ENCODE results near the gene CDC42BPG. TPM values are rescaled to one million over a fixed set of nuclear protein-coding genes. Genes with fewer than 3 reads are reported as not detected.

The CDC42BPG gene
- total and polyA plus RNA-seq, 9 of the 15 experiments (the other 6 are each of a cell fraction or from before 2014, with no cell fraction given): 0.04 to 8.8 (median 2.1) TPM

DNA sequence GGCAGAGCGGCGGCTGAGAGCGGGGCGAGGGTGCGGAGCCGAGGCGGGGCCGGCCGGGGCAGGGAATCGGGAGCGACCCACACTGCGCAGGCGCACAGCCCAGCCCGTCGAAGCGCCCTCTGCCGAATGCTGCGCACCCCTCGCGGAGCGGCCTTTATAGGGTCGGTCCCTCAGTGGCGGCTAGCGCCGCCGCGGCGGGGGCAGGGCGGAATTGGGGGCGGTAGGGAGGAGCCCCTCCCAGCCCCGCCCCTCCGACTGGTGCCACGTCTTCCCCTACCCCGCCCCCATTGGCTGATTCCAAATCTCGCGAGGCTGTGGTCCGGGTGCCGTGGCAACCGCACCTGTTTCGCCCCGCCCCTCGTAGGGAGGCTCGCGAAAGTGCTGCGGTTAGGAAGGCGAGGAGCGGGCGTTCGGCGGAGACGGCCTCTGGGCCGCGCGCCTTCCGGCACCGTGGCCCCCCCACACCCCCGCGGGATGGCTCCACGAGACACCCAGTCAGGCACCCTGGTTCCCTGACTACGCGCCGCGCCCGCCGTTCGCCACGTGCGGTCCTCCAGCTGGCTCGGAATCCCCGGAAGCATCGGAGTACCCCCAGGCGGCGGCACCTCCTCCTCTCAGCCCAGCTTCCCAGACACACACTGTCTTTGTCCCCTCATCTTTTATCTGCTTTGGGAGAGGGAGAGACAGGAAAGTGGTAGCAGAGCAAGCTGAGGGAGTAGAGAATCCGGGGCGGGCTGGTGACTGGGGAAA is 34.2 kb upstream of the CDC42BPG start, which contains the start of gene EHD1 (continued):
- TF ChIP-seq, protein P1, sequence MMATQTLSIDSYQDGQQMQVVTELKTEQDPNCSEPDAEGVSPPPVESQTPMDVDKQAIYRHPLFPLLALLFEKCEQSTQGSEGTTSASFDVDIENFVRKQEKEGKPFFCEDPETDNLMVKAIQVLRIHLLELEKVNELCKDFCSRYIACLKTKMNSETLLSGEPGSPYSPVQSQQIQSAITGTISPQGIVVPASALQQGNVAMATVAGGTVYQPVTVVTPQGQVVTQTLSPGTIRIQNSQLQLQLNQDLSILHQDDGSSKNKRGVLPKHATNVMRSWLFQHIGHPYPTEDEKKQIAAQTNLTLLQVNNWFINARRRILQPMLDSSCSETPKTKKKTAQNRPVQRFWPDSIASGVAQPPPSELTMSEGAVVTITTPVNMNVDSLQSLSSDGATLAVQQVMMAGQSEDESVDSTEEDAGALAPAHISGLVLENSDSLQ (IDR thresholded peaks at IDR 0.05): peak; percentile 49; the same call in 1 of the 2 replicates
- TF ChIP-seq, protein P2, sequence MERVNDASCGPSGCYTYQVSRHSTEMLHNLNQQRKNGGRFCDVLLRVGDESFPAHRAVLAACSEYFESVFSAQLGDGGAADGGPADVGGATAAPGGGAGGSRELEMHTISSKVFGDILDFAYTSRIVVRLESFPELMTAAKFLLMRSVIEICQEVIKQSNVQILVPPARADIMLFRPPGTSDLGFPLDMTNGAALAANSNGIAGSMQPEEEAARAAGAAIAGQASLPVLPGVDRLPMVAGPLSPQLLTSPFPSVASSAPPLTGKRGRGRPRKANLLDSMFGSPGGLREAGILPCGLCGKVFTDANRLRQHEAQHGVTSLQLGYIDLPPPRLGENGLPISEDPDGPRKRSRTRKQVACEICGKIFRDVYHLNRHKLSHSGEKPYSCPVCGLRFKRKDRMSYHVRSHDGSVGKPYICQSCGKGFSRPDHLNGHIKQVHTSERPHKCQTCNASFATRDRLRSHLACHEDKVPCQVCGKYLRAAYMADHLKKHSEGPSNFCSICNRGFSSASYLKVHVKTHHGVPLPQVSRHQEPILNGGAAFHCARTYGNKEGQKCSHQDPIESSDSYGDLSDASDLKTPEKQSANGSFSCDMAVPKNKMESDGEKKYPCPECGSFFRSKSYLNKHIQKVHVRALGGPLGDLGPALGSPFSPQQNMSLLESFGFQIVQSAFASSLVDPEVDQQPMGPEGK (CRISPR knock-in tag; IDR thresholded peaks at IDR 0.05; ENCODE audit: borderline replicate concordance): no peak
- TF ChIP-seq RBM22 (IDR thresholded peaks at IDR 0.05; ENCODE audit: low read depth, low read length, poor library complexity, severe bottlenecking) (peak; percentile 62), YY1 (IDR thresholded peaks at IDR 0.05; ENCODE audit: borderline replicate concordance in 1 of 3, control insufficient read depth in 1 of 3, extremely low read depth in 1 of 3, insufficient read depth in 3 of 3, insufficient read length in 1 of 3, insufficient replicate concordance in 2 of 3, low read depth in 1 of 3, low read length in 2 of 3) (peak in 2 of 3 experiments; percentile 18 to 32), CREM (IDR thresholded peaks at IDR 0.05; ENCODE audit: low read depth) (peak; percentile 68), KDM5B (IDR thresholded peaks at IDR 0.05; ENCODE audit: insufficient replicate concordance, low read depth, low read length) (peak; percentile 97), HMGN3 (IDR thresholded peaks at IDR 0.05; ENCODE audit: borderline replicate concordance, extremely low read depth, insufficient read length, low read depth, low read length) (peak; percentile 53), ARHGAP35 (IDR thresholded peaks at IDR 0.05; ENCODE audit: partially characterized antibody) (peak; percentile 87), CREB1 (IDR thresholded peaks at IDR 0.05) (peak; percentile 63), CREB1 (CRISPR knock-in tag; IDR thresholded peaks at IDR 0.05) (peak; percentile 71), ESRRA (IDR thresholded peaks at IDR 0.05; ENCODE audit: borderline replicate concordance, low read depth) (peak; percentile 94; the same call in 1 of the 2 replicates), PRPF4 (IDR thresholded peaks at IDR 0.05; ENCODE audit: insufficient read depth, low read depth, low read length, poor library complexity, severe bottlenecking) (peak; percentile 84), GATAD2A (IDR thresholded peaks at IDR 0.05) (no peak), MXI1 (IDR thresholded peaks at IDR 0.05; ENCODE audit: low read depth, low read length) (peak; percentile 96), DACH1 (IDR thresholded peaks at IDR 0.05; ENCODE audit: partially characterized antibody) (peak; percentile 78), CBX3 (IDR thresholded peaks at IDR 0.05; ENCODE audit: borderline replicate concordance in 1 of 2, low read length in 2 of 2) (peak in 1 of 2 experiments; percentile 40; a peak in 1 of 3 replicates), HLTF (IDR thresholded peaks at IDR 0.05) (peak; percentile 57; the same call in 1 of the 2 replicates)
- TF ChIP-seq, protein P3, sequence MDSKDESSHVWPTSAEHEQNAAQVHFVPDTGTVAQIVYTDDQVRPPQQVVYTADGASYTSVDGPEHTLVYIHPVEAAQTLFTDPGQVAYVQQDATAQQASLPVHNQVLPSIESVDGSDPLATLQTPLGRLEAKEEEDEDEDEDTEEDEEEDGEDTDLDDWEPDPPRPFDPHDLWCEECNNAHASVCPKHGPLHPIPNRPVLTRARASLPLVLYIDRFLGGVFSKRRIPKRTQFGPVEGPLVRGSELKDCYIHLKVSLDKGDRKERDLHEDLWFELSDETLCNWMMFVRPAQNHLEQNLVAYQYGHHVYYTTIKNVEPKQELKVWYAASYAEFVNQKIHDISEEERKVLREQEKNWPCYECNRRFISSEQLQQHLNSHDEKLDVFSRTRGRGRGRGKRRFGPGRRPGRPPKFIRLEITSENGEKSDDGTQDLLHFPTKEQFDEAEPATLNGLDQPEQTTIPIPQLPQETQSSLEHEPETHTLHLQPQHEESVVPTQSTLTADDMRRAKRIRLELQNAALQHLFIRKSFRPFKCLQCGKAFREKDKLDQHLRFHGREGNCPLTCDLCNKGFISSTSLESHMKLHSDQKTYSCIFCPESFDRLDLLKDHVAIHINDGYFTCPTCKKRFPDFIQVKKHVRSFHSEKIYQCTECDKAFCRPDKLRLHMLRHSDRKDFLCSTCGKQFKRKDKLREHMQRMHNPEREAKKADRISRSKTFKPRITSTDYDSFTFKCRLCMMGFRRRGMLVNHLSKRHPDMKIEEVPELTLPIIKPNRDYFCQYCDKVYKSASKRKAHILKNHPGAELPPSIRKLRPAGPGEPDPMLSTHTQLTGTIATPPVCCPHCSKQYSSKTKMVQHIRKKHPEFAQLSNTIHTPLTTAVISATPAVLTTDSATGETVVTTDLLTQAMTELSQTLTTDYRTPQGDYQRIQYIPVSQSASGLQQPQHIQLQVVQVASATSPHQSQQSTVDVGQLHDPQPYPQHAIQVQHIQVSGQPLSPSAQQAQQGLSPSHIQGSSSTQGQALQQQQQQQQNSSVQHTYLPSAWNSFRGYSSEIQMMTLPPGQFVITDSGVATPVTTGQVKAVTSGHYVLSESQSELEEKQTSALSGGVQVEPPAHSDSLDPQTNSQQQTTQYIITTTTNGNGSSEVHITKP (IDR thresholded peaks at IDR 0.05; ENCODE audit: partially characterized antibody): peak; percentile 8
- TF ChIP-seq, protein P4, sequence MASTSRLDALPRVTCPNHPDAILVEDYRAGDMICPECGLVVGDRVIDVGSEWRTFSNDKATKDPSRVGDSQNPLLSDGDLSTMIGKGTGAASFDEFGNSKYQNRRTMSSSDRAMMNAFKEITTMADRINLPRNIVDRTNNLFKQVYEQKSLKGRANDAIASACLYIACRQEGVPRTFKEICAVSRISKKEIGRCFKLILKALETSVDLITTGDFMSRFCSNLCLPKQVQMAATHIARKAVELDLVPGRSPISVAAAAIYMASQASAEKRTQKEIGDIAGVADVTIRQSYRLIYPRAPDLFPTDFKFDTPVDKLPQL (IDR thresholded peaks at IDR 0.05; ENCODE audit: extremely low read depth, insufficient read length): peak; percentile 77

Measured in K562 (cell line).